ENCODE data around the gene MMP1. TPM values are rescaled to one million over a fixed set of nuclear protein-coding genes. Genes with fewer than 3 reads are reported as not detected.
A peak's percentile ranks its signal among the peaks of the same experiment; 100 is the strongest.

The MMP1 gene
- total RNA-seq, 4 donors from 2014 or later, result 0.35 to 1.7 (median 1.0) TPM

DNA sequence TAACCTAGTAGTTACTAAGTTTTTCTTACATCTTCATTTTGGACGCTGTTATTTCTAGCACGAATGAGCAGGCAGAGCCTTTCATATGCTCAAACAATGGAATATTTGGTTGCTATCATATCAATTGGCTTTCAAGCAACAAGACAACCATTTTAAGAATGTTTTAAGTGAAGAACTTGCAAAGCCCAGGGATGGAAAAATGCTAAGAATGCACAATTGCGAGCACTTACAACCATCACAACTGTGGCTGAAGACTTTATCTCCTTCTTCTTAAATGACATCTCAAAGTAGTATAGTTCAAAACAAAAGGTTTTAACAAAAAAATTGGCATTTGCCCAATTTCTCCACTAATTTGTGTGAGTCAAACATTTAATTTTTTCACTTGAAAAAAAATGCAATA is 8.3 kb upstream of the MMP1 start:
- no peaks in the 10 kb centered on the region for H3K27me3 ChIP-seq
- no peaks in the 10 kb centered on the region for H3K9me3 ChIP-seq
- TF ChIP-seq POLR2A (IDR thresholded peaks at IDR 0.05), result no peak
- TF ChIP-seq, protein P1, sequence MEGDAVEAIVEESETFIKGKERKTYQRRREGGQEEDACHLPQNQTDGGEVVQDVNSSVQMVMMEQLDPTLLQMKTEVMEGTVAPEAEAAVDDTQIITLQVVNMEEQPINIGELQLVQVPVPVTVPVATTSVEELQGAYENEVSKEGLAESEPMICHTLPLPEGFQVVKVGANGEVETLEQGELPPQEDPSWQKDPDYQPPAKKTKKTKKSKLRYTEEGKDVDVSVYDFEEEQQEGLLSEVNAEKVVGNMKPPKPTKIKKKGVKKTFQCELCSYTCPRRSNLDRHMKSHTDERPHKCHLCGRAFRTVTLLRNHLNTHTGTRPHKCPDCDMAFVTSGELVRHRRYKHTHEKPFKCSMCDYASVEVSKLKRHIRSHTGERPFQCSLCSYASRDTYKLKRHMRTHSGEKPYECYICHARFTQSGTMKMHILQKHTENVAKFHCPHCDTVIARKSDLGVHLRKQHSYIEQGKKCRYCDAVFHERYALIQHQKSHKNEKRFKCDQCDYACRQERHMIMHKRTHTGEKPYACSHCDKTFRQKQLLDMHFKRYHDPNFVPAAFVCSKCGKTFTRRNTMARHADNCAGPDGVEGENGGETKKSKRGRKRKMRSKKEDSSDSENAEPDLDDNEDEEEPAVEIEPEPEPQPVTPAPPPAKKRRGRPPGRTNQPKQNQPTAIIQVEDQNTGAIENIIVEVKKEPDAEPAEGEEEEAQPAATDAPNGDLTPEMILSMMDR (IDR thresholded peaks at IDR 0.05), result no peak
- H3K36me3 ChIP-seq, result no peaks in the 10 kb centered on the region
- no peak for DNase-seq
- no peaks in the 10 kb centered on the region for H3K4me1 ChIP-seq
- no peak overlapping the region for H3K27ac ChIP-seq
- H3K4me3 ChIP-seq, result no peak overlapping the region

DNA sequence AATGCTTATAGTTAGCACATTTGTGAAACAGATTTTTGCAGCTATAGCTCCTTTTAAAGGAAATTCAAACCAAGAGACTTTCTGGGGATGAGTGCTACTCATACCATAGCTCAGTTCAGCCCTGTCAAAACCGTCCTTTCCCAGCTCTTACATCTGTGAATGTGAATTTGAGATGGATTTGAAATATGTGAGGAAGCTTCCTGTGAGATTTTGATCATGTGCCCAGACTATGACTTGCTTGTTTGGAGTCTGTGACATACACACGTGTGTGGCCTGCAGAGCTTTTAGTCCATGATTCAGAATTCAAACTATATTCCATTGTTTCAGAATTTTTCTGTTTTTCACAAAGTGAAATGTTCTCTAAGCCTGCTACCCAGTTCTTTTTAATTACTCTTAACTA is 4.4 kb upstream of the MMP1 start:
- H3K9me3 ChIP-seq, result no peaks in the 10 kb centered on the region
- H3K27ac ChIP-seq, result no peak overlapping the region
- no peak overlapping the region for H3K4me3 ChIP-seq
- peaks cover 0 to 4% (median 2%) of the 10 kb centered on the region in 4 donors for H3K4me1 ChIP-seq
- no peak for DNase-seq
- no peaks in the 10 kb centered on the region for H3K36me3 ChIP-seq
- H3K27me3 ChIP-seq, result no peaks in the 10 kb centered on the region
- TF ChIP-seq POLR2A (IDR thresholded peaks at IDR 0.05), result no peak
- TF ChIP-seq, protein P1 (IDR thresholded peaks at IDR 0.05), result no peak

DNA sequence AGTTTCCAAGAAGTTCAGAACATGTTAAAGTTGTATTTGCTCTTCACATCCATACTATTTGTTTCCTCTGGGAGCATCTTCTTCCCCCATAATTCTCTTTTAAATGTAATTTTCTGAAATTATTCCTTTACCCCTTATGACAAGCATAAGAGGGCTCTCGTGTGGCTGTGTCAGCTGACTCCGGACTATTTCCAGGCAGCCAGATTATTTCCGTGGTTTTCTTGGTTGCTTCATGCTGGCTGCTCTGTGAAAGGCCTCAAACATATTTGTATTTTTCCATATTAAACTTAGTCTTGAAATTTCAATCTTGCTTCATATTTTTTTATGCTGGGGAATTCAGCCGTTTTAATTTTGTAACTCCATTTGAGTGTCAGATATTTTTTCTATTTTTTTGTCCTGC is 2.8 kb upstream of the MMP1 start:
- Histone ChIP-seq H3K4me1 (peaks cover 0 to 6% (median 2%) of the 10 kb centered on the region in 4 donors), H3K27ac (no peak overlapping the region), H3K9me3 (no peaks in the 10 kb centered on the region), H3K36me3 (no peaks in the 10 kb centered on the region), H3K27me3 (no peaks in the 10 kb centered on the region), H3K4me3 (no peak overlapping the region)
- DNase-seq, result no peak
- TF ChIP-seq, protein P1 (IDR thresholded peaks at IDR 0.05), result no peak
- no peak for TF ChIP-seq POLR2A (IDR thresholded peaks at IDR 0.05)

DNA sequence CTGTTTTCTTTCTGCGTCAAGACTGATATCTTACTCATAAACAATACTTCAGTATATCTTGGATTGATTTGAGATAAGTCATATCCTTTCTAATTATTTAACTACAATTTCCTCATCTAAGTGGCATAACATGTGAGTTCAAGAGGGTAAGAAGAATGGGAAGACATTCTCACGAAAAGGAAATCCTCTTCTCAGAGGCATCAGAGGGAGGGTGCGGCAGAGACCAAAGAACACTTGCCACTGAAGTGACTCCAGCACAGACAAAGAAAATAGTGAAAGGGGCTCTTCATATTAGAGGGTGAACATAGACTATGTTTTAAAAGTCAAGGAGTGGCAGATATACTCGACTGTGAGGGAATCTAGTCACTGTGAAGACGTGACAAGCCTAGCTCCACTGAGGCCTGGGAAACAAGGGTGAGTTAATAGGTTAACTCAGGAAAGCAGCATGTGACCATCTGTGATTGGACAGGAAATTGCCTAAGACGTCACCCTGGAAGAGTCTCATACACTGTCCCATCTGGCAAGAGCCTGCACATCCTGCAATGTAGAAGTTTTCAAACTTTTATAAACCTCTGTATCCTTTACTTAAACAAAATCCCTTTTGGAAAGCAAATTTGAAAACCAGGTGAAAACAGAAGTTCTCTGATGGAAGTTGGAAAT is 1.9 kb upstream of the MMP1 start:
- no peak for TF ChIP-seq POLR2A (IDR thresholded peaks at IDR 0.05)
- TF ChIP-seq, protein P1 (IDR thresholded peaks at IDR 0.05), result no peak
- no peaks in the 10 kb centered on the region for H3K36me3 ChIP-seq
- peaks cover 0 to 6% (median 2%) of the 10 kb centered on the region in 4 donors for H3K4me1 ChIP-seq
- no peaks in the 10 kb centered on the region for H3K27me3 ChIP-seq
- H3K4me3 ChIP-seq, result no peak overlapping the region
- DNase-seq, result no peak
- peak overlapping the region in 1 of 4 donors; percentile 24 for H3K27ac ChIP-seq
- no peaks in the 10 kb centered on the region for H3K9me3 ChIP-seq

DNA sequence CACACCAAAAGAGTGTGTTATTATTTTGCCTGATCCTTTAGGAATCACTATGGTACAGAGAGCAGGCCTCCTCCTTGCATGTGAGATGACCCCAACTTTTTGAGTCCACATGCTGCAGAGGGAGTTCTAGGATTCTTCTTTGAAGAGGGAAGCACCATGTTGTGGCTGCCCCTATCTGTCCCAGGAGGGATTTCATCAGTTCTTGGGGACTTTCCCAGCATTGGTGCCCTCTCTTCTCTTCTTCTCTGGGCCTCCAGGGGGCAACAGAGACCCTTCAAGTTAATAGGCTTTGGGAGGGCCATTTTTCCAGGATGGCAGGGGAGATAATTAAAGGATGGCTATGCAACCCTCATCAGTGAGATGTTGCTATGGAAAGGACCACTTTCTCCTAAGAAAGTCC is 3.6 kb downstream of the MMP1 start:
- H3K27ac ChIP-seq, result no peak overlapping the region
- no peaks in the 10 kb centered on the region for H3K9me3 ChIP-seq
- H3K4me1 ChIP-seq, result peaks cover 0 to 6% (median 2%) of the 10 kb centered on the region in 4 donors
- H3K27me3 ChIP-seq, result no peaks in the 10 kb centered on the region
- TF ChIP-seq, protein P1 (IDR thresholded peaks at IDR 0.05), result peak in 2 of 6 experiments; percentile 11 to 15
- TF ChIP-seq POLR2A (IDR thresholded peaks at IDR 0.05), result no peak
- H3K4me3 ChIP-seq, result no peak overlapping the region
- no peak for DNase-seq
- no peaks in the 10 kb centered on the region for H3K36me3 ChIP-seq
